ENCODE results near the gene CRIP2. TPM values are rescaled to one million over a fixed set of nuclear protein-coding genes. Genes with fewer than 3 reads are reported as not detected.

The CRIP2 gene
- total and polyA plus RNA-seq, 2 of the 8 experiments (the other 6 are each of a cell fraction or from before 2014, with no cell fraction given), result 4.2 to 13.5 TPM

DNA sequence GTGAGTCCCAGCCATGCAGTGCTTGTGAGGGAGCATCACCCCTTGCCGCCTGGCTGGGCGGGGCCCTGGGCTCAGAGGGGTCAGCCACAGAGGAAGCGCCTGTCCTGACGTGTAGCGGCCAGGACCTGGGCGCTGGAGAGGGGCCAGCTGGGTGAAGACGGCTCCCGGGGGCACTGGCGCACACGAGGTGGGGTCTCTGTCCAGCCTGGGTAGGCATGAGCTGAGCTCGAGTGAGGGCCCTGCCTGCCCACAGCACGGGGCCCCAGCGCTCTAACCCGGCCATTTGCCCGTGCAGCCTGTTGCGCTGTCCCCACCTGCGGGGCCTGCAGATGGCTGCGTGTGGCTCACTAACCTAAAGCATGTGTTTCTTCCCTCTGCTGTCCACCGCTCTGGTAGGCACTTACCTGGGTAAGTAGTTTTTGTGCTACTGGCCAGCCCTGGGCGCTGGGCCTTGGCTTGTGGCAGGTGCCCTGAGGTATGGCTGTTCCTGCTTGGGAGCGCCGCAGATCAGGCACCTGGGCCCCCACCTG is 6.6 kb upstream of the CRIP2 start:
- no peak overlapping the region for H3K23ac ChIP-seq (ENCODE audit: insufficient read length)
- no peak overlapping the region for H3K56ac ChIP-seq (replicated peaks; ENCODE audit: insufficient read length, low read depth, low read length)
- H2BK12ac ChIP-seq (ENCODE audit: low read depth, low read length), result no peak overlapping the region
- no peak overlapping the region for H4K5ac ChIP-seq (ENCODE audit: insufficient read length, low read depth, low read length)
- no peaks in the 10 kb centered on the region; a peak in 1 of 4 replicates for H3K79me2 ChIP-seq (ENCODE audit: control insufficient read depth in 1 of 2, insufficient read depth in 2 of 2, low read length in 2 of 2)
- no peak overlapping the region for H3K4me2 ChIP-seq (ENCODE audit: insufficient read depth in 1 of 2, low read depth in 2 of 2, low read length in 2 of 2)
- no peak overlapping the region; the same call in 1 of the 2 replicates for H3K27ac ChIP-seq (ENCODE audit: low read depth, low read length)
- H3K4me1 ChIP-seq (replicated peaks in 1 of 4; ENCODE audit: control insufficient read depth in 3 of 4, insufficient read depth in 4 of 4, low read length in 3 of 4), result peaks cover 0 to 9% (median 1%) of the 10 kb centered on the region in 4 experiments; a peak in 3 of 7 replicates
- H3K4me3 ChIP-seq (ENCODE audit: extremely low read depth in 1 of 4, insufficient read depth in 2 of 4, low read depth in 3 of 4, low read length in 4 of 4), result no peak overlapping the region
- no peak overlapping the region for H3K4ac ChIP-seq (replicated peaks; ENCODE audit: insufficient read length, low read depth, low read length)
- H3K36me3 ChIP-seq (ENCODE audit: control insufficient read depth in 2 of 4, insufficient read depth in 4 of 4, low read length in 3 of 4), result peaks cover 11 to 63% (median 29%) of the 10 kb centered on the region in 4 experiments; a peak in 7 of 8 replicates
- H3K23me2 ChIP-seq (ENCODE audit: low read depth, low read length), result no peaks in the 10 kb centered on the region
- H3K14ac ChIP-seq (ENCODE audit: insufficient read length), result no peak overlapping the region
- DNase-seq (ENCODE audit: low read depth in 1 of 2, low spot score in 2 of 2) (no peak), FAIRE-seq (no peak)
- H3K9ac ChIP-seq (replicated peaks in 1 of 4; ENCODE audit: extremely low read depth in 1 of 4, low read depth in 3 of 4, low read length in 3 of 4), result no peak overlapping the region
- CTCF ChIA-PET (ENCODE audit: partially characterized antibody), result interaction anchor here (0.8 to 5.3 kb wide), 7 partner anchors 11 to 65 kb away, joined by 3 to 27 read pairs (median 6); no protein-coding TSS in a partner anchor
- no peak overlapping the region for H2AK5ac ChIP-seq (ENCODE audit: low read depth, low read length)
- no peak overlapping the region for H4K91ac ChIP-seq (replicated peaks; ENCODE audit: insufficient read length, low read length)
- H2BK120ac ChIP-seq (replicated peaks; ENCODE audit: low read depth, low read length), result no peak overlapping the region
- no peaks in the 10 kb centered on the region for H3K9me3 ChIP-seq (ENCODE audit: insufficient read depth in 2 of 2, low read depth in 1 of 2, low read length in 1 of 2)
- H3K18ac ChIP-seq (ENCODE audit: extremely low read depth, low read length), result no peak overlapping the region
- no peaks in the 10 kb centered on the region for H3K79me1 ChIP-seq (ENCODE audit: low read depth, low read length)
- peaks cover 0 to 4% (median 0%) of the 10 kb centered on the region in 4 experiments; a peak in 1 of 7 replicates for H3K27me3 ChIP-seq (replicated peaks in 1 of 4; ENCODE audit: control insufficient read depth in 3 of 4, extremely low read depth in 1 of 4, insufficient read depth in 3 of 4, low read length in 3 of 4)
- H2AFZ ChIP-seq (ENCODE audit: low read length), result no peak overlapping the region
- H2BK5ac ChIP-seq (ENCODE audit: low read depth, low read length), result no peak overlapping the region
- WGBS, 2 experiments (ENCODE audit: extremely low coverage in 1 of 2, insufficient coverage in 1 of 2, insufficient read length in 1 of 2, insufficient replicate concordance in 2 of 2, low coverage in 1 of 2, low lambda C conversion rate in 2 of 2, missing lambda C conversion rate in 1 of 2), result 95% methylated on average over 22 of the region's 22 CpGs; no CpG with 5 or more reads in 1 of the 2 experiments
- POLR2A ChIA-PET (ENCODE audit: partially characterized antibody), result interaction anchor here (0.7 to 4.2 kb wide), 5 partner anchors 10 to 84 kb away, joined by 3 to 21 read pairs (median 3); no protein-coding TSS in a partner anchor
- no peak overlapping the region for H4K8ac ChIP-seq (ENCODE audit: extremely low read depth, insufficient read depth, low read length)
- H4K20me1 ChIP-seq (replicated peaks in 1 of 2; ENCODE audit: control insufficient read depth in 1 of 2, insufficient read depth in 2 of 2, low read length in 2 of 2), result peaks cover 11 to 40% of the 10 kb centered on the region in 2 experiments
- no peak overlapping the region for H2BK15ac ChIP-seq (ENCODE audit: low read length)
- H2BK20ac ChIP-seq (ENCODE audit: low read length), result no peak overlapping the region
- no peak for TF ChIP-seq TAF7 (optimal IDR thresholded peaks at IDR 0.05; ENCODE audit: borderline replicate concordance, low read depth, low read length)
- TF ChIP-seq JUND (IDR thresholded peaks at IDR 0.05; ENCODE audit: low read length), result no peak
- no peak for TF ChIP-seq SP1 (IDR thresholded peaks at IDR 0.05; ENCODE audit: low read depth, low read length)
- TF ChIP-seq, protein P1, sequence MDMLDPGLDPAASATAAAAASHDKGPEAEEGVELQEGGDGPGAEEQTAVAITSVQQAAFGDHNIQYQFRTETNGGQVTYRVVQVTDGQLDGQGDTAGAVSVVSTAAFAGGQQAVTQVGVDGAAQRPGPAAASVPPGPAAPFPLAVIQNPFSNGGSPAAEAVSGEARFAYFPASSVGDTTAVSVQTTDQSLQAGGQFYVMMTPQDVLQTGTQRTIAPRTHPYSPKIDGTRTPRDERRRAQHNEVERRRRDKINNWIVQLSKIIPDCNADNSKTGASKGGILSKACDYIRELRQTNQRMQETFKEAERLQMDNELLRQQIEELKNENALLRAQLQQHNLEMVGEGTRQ (IDR thresholded peaks at IDR 0.05; ENCODE audit: low read length), result no peak
